DMS 273 (cell line): Measurements from ENCODE around the gene GPR18.

Source experiments
- DNase-seq: peaks from one replicate; lab custom pipeline; 2025; ENCODE audit not compliant: unreplicated experiment; lab: John Stamatoyannopoulos, UW

Gene GPR18

DNA sequence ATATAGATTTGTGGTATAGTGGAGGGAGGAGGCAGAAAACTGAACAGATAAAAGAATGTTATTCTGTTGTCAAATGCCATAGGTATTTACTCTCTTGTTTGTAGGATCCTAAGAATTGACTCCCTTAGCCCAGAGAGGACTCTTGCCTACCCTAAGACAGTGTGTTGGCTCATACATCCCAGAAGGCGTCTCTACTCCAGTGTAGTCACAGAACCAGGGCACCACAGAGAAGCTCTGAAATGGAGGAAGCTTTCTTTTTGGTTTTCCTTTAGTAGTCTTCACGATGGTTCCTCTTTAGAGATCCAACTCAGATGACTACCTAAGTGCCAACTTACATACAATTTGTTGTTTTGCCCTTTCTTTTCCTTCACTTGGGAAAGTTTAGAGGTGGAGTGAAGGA is 35.0 kb upstream of the GPR18 start:
- DNase-seq: no peak

- no peak for DNase-seq
These were observed 32.7 kb upstream of the GPR18 start for GRCh38 chr13:99290894-99291293.

GRCh38 chr13:99289674-99290337 is 31.6 kb upstream of the GPR18 start:
- DNase-seq: no peak

GRCh38 chr13:99289271-99289670 is 31.1 kb upstream of the GPR18 start:
- no peak for DNase-seq

GRCh38 chr13:99288089-99288488 is 29.9 kb upstream of the GPR18 start:
- DNase-seq: peak; percentile 43

DNA sequence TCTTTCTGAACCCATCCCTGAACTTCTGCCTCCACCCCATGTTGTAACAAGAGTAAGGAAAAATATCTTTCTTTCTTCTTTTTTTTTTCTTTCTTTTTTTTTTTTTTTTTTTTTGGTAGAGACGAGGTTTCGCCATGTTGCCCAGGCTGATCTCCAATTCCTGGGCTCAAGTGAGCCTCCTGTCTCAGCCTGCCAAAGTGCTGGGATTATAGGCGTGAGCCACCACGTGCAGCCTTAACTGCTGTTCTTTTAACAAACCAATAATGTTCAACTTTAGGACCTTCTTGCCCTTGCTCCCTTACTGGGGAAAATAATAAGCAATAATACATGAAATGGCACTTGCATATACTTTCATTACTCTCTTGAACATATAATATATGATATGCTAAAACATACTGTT is 29.4 kb upstream of the GPR18 start:
- peak; percentile 42 for DNase-seq

DNA sequence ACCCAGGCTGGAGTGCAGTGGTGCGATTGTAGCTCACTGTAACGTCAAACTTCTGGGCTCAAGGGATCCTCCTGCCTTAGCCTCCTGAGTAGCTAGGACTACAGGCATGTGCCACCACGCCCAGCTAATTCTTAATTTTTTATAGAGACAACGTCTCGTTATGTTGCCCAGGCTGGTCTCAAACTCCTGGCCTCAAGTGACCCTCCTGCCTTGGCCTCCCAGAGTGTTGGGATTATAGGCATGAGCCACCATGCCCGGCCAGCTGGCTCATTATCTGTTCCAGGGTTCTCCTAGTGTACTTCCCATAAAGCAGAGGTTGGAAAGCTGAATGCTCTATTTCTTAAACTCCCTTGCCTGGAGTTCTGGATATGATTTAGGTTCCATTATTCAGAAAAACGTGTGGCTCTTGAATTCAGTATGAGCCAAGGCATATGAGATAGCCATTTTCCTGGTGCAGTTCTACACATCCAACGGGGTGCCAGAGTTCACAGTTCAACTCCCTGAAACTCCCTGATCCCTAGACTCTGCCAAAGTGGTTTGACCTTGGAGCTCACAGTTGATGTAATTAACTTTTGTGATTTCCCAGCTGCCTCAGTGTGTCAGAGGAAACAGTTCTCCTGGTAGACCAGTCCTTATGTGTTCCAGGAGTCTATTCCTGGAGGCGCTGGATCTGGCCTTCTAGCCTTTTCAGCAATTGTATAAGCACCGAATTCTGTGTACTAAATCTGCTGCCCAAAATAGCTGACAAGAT is 27.4 kb upstream of the GPR18 start:
- DNase-seq: no peak

DNA sequence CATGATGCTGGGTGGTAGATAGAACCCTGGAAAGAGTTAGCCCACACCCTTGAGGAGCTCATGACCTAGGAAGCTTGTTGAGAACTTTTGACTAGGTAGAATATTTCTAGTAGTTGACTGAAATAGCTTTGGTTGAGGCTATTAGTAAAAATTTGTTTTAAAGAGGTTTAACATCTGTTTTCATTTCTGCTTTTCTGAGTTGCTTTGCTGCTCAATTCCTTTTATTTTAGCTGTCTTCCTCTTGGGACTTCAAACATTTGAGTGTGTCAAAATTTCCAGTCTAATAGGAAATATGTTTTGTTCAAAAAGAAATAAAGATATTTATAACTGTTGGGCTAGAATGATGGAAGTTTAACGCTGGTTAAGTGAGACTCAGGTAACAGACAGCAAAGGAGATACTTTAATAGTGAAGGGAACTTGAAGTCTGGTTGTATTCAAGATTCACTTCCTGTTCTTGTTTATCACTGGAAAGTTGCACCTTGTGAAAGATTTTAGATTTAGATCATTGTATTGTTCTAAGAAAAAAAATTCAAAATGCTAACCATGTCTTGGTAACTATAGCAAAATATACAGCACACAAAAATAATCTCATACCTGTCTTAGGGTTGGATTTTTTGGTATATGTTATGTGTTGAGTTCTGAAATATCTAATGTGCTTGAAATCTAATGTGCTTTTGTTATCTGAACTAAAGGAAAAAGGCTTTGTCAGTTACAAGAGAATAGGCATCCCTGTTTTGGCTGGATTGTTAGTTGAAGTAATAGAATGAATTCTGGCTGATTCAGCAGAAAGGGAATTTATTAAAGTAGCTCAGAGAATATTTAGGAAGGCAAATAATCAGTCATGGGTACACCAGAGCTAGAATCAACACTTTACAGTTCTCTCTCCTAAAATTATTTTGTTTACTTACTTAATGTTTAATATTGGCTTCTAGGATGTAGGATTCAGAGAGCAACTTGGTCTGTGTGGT is 24.4 kb upstream of the GPR18 start:
- no peak for DNase-seq

DNA sequence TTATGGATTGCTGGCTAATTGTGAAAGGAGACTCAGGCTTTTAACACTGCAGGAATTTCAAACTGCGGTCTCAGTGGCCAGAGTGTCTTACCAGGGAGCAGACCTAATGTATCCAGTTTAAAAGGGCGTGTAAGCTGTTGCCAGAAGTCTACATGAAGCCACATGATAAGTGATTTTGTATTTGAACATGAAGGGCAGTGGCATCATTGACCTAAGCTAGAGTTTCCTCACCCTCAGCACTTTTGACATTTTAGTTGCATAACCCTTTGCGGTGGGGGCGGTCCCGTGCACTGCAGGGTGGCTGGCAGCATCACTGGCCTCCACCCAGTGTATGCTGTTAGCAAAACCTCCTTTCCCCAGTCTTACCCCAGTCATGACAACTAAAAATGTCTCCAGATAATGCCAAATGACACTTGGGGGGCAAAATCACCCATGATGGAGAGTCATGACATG is 23.7 kb upstream of the GPR18 start:
- no peak for DNase-seq

- DNase-seq: no peak
These were observed 22.0 kb upstream of the GPR18 start for GRCh38 chr13:99280166-99280565.

DNA sequence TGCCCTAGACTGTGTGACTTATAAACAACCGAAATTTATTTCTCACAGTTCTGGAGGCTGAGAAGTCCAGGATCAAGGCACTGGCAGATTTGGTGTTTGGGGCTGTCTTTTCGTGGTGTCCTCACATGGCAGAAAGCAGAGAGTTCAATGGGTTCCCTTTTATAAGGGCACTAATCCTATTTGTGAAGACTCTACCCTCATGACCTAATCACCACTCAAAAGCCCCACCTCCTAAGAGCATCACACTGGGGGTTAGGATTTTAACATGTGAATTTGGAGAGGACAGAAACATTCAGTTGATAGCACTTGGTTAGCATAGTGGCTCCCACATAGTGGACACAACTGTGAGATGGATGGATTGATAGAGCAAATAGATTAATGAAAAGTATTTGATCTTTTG is 21.5 kb upstream of the GPR18 start:
- DNase-seq: no peak

- DNase-seq: no peak
These were observed 20.7 kb upstream of the GPR18 start for GRCh38 chr13:99278843-99279242.

GRCh38 chr13:99278200-99278599 is 20.0 kb upstream of the GPR18 start:
- no peak for DNase-seq

GRCh38 chr13:99277629-99278028 is 19.4 kb upstream of the GPR18 start:
- no peak for DNase-seq

DNA sequence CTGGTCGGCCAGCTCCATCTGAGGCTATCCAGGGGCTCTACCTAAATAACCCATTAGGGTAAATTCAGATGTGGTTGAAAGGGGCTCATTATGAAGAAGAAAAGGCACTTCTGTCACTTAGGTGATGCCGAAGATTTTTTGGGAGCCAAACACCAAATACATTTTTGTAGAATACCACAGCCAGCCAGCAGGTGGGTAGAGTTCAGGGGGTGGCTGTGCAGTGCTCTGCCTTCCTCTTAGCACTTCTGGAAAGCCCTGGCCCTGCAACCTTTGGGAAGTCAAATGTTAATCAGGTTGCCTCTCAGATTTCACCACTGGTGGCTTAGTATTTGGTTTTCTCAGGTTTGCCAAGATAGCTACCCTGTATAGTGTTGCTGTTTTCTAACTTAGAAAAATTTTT is 18.5 kb upstream of the GPR18 start:
- no peak for DNase-seq

- DNase-seq: no peak
These were observed 16.9 kb upstream of the GPR18 start for GRCh38 chr13:99275093-99275469.

- no peak for DNase-seq
These were observed 14.9 kb upstream of the GPR18 start for GRCh38 chr13:99273128-99273527.

DNA sequence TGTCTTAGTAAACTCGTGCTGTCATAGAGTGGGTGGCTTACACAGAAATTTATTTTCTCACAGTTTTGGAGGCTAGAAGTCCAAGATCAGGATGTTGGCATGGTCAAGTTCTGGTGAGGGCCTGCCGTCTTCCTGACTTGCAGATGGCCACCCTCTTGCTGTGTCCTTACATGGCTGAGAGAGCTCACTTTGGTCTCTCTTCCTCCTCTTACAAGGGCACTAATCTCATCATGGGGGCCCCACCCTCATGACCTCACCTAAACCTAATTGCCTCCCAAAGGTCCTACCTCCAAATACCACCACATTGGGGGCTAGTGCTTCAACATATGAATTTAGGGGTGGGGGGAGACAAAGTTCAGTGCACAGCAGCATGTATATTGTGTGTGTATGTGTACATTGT is 14.3 kb upstream of the GPR18 start:
- DNase-seq: no peak

DNA sequence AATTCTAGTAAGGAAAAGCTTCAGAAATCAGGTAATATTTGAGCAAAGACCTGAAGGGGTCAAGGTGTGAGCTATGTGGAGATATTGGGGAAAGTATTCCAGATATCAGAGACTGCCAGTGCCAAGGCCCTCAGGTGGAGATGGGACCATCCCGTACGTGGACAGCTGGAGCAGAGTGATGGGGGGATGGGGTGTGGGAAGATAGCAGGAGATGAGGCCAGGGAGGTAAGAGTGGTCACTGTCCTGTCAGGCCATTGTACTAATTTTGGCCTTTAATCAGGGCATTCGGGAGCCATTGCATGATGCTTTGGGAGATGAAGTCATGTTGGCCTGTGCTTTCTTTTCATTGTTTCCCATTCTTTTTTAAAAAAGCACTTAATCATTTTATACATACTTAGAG is 13.1 kb upstream of the GPR18 start:
- no peak for DNase-seq

- DNase-seq: no peak
These were observed 12.3 kb upstream of the GPR18 start for GRCh38 chr13:99270518-99270917.

DNA sequence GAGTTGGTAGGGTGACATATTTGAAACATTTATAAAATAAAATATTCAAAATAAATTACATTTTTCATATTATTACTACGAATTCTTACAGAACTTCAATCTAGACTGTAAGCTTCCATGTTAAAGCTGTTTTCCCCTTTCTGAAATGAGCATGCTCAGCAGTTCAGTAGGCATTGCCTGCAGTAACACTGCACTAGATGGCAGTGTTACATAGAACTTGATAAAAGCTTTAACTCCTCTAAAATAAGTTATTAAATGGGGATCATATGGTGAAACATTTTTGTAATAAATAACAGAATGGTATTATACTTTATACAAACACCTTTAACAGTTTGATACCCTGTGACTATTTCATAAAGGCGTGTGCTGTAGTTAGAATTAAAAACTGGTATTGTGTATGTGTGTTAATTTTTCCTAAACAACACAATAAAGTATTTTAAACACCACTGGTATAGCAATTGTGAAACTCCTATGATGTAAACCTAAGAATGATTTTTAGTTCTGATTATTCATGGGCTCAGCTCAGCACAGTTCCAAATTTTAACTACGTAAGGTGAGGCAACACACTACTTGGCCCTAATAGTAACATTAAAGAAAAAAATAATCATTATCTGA is 11.6 kb upstream of the GPR18 start:
- DNase-seq: peak; percentile 27
